HG03066 (cell line): Measurements from ENCODE around the gene NPR2.

ENCODE experiments used
- ATAC-seq: cut with Tn5 transposase; IDR thresholded peaks from one replicate; pipeline ENCODE4 v1.9.1; 2021; ENCODE audit warnings: low read depth; ENCODE audit not compliant: unreplicated experiment

Gene NPR2

GRCh38 chr9:35763181-35763580 is 28.2 kb upstream of the NPR2 start:
- ATAC-seq = no peak

DNA sequence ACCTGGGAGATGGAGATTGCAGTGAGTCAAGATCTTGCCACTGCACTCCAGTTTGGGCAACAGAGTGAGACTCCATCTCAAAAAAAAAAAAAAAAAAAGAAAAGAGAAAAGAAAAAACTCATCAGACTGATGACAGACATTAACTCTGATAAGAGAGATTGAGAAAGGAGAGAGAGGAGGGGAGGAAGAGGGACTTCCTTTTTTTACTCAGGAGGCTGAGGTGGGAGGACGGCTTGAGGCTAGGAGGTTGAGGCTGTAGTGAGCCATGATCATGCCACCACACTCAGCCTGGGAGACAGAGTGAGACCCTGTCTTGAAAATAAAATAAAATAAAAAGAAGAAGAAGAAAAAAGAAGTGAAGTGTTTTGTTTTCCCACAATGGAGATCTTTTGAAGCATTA is 27.6 kb upstream of the NPR2 start:
- ATAC-seq = no peak

DNA sequence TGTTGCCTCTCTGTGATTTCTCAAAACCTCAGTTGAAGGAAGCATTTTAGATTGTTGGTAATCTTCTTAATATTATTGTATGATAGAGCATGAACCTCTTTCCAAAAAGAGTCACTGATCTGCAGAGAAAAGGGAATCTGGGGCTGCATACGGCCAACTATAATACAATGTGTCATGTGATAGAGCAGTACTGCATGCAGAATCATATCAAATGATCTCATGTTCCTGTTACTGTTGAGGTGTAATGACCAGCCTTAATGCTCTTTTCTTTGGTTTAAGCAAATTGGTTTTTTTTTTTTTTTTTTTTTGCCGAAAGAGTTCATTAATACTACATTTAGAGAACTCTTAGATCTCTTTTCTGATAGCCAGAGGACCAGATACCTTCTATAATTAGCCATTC is 24.4 kb upstream of the NPR2 start:
- ATAC-seq = no peak

DNA sequence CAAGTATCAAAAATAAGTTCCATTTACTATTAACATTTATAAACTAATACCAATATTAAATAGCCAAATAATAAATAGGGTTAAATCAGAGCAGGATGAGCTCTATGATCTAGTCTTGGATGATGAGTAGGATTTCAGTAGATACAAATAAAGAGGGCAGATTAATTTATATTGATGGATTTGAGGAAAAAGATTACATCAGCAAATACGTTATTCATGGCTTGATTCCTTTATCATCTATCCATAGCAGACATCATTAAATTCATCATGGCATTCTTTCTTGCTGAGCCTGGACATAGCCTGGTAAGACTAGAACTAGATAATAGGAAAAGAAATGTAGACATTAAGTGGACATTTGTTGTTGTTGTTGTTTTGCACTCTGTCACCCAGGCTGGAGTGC is 23.9 kb upstream of the NPR2 start:
- no peak for ATAC-seq

- no peak for ATAC-seq
These were observed 21.6 kb upstream of the NPR2 start for GRCh38 chr9:35769763-35770162.

- no peak for ATAC-seq
These were observed 20.3 kb upstream of the NPR2 start for GRCh38 chr9:35771075-35771433.

- no peak for ATAC-seq
These were observed 19.9 kb upstream of the NPR2 start for GRCh38 chr9:35771534-35771933.

- no peak for ATAC-seq
These were observed 19.4 kb upstream of the NPR2 start for GRCh38 chr9:35771943-35772342.

DNA sequence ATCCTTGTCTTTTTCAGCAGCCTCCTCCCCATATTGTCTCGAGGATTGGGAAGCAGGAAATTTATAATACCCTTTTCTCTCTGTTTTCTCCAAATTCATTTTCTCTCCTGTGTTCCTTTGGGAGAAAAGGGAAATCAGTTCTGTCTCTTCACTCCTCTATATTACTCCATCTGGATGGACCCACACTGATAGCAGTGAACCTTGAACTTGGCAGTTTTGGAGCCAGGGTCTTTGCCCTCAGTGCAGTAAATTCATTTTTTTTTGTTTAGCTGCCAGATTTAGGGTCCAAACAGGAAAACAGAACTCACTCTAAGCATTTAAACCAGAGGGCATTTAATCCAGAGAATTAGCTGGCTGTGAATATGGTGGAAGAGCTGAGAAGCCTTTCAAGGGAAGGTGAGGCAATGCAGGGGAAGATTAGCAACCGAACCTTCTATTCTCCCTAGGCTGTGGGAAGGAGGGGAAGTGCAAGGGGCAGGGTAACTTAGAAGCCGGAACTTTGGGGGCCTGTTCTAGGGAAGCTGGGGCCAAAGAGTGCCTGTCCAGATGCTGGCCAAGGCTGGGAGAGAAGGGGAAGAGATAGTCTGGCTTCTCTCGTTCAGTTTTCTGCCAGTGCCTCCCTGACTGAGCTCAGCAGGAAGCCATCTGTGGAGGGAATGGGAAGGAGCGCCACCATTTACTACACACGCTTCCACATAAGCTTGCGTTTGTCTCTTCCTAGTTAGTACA is 16.3 kb upstream of the NPR2 start:
- no peak for ATAC-seq

DNA sequence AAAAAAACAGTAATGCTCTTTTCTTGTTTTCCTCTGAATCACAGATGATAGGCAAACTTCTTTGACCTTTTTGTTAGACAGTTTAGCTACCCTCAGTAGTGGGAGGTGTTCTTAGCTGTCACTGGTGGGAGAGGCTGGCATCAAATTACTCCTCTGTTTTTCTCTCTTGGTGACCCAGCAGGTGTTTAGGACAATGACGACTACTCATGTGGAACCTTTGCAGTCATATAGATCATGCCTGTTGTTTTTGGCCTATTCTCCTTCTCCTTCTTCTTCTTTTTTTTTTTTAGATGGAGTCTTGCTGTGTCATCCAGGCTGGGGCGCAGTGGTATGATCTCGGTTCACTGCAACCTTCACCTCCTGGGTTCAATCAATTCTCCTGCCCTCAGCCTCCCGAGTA is 15.4 kb upstream of the NPR2 start:
- no peak for ATAC-seq

- ATAC-seq = no peak
These were observed 12.9 kb upstream of the NPR2 start for GRCh38 chr9:35778496-35778895.

DNA sequence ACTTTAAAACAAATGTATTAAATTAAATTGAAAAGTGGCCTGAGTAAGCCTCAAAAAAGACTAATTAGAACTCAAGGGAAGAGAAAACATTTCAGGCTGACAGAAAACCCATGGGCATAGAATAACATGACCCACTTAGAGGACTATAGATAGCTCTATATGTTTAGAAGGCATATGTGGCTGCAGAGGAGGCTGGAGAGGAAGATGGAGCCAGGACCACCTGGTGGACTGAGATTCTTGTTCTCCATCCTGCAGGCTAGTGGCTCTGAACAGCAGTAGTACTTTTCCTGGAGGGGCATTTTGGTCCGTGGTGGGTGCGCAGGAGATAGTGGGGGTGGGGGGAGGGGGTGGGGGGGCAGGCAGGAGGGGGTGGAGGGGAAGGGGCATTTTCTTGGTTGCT is 10.3 kb upstream of the NPR2 start:
- ATAC-seq = no peak

DNA sequence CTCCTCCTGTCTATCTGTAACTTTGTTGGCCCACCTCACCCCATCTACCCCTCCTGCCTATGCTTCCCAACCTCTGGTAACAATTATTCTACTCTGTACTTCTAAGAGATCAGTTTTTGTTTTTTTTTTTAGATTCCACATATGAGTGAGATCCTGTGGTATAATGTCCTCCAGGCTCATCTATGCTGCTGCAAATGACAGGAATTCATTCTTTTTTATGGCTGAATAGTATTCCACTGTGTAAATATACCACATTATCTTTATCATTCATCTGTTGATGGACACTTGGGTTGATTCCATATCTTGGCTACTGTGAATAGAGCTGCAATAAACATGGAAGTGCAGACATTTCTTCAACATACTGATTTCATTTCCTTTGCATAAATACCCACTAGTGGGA is 8.0 kb upstream of the NPR2 start:
- ATAC-seq = no peak

DNA sequence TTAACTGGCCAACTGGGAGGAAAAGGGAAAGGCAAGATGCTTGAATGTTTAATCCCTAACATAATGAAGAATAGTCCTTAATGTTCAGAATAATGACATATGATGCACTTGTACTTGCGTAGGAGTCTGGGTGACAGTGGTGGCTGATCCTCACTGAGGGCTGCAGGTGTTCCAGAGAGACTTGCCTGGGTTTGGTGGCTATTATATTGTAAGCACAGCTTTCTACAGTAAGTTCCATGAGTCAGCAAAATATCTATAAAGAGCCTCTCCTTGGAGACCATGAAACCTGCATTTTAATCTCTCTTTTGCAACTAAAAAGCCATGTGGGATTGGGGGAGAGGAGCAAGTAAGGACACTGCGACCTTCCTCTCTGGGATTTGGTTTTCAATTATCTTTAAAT is 1.9 kb upstream of the NPR2 start:
- no peak for ATAC-seq

DNA sequence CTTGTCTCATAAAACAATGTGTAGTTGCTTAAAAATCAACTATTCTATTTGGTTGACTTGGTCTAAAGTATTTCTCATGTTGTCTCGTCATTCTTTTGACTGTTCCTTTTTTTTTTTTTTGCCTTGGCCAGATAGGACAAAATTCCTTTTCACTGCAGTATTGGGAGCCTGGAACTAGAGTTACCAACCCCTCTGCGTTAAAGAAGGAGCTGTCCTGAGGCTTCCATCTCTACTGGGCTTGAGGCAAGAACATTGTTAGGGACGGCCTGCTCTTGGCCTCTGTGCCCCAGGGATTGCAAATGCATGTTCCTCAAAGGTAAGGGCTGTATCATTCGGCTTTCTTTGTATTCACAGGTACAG is 1.4 kb upstream of the NPR2 start:
- no peak for ATAC-seq

GRCh38 chr9:35790385-35791296 is 750 bp upstream of the NPR2 start:
- no peak for ATAC-seq

DNA sequence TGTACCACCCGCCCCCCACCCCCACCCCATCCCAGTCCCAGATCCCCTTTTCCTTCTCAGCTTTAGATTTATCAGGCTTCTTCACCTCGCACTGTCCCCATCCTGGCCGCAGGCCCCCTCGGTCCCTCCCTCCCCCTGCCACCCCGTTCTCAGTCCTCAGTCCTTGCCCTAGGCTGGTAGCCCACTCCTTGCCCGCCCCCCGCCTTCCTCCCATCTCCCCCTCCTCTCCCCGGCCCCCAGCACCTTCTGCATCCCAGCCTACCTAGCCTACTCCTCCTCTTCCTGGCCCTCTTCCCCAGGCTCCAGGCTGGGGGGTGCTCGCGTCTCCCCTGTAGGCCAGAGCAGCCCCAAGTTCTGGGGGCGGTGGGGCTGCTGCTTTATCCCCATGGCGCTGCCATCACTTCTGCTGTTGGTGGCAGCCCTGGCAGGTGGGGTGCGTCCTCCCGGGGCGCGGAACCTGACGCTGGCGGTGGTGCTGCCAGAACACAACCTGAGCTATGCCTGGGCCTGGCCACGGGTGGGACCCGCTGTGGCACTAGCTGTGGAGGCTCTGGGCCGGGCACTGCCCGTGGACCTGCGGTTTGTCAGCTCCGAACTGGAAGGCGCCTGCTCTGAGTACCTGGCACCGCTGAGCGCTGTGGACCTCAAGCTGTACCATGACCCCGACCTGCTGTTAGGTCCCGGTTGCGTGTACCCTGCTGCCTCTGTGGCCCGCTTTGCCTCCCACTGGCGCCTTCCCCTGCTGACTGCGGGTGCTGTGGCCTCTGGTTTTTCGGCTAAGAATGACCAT is 828 bp downstream of the NPR2 start:
- ATAC-seq = no peak

GRCh38 chr9:35792826-35793225 is 1.4 kb downstream of the NPR2 start:
- no peak for ATAC-seq

- ATAC-seq = no peak
These were observed 2.1 kb downstream of the NPR2 start for GRCh38 chr9:35793461-35793860.

GRCh38 chr9:35795695-35796094 is 4.3 kb downstream of the NPR2 start:
- no peak for ATAC-seq

DNA sequence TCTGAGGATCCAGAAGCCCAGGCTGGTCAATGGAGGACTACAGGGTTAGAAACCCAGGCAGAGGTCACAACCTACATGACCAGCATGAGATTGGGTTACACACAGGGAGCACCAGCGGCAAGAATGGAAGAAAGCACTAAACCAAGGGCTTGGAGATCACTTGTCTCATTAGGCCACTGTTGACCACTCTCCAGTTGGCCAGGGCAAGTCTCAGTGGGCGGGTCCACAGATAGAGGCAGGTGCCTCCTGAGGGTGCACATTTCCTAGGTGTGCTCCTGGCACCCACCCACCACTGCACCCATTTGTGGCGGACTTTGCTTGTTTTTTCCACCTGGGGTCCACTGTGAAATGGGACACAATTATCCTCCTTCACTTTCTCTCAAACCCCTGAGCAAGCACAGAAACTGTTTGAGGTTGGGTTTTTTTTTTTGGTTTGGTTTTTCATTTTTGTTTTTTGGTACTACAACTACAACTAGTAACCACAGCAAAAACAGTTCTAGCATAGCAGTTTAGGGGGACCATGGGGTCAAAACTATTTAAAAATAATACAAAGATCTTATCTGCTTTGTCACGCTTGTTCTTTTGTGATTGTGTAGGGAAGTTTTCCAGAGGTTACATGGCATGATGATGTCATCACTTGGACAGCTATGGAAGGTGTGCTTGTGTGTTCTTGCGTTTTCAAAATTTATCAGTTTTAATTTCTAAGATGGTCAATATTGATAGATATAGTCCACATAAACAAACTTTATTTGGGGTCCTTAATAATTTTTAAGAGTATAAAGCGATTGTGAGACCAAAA is 6.1 kb downstream of the NPR2 start:
- no peak for ATAC-seq
